Measurements from ENCODE around the gene PQBP1.

PQBP1 gene

GRCh38 chrX:48934581-48935300, 37.0 kb downstream of the PQBP1 start:
- no peaks in the 10 kb centered on the region for H3K79me2 ChIP-seq (ENCODE audit: control insufficient read depth, insufficient read depth, low read length, poor library complexity)
- H4K91ac ChIP-seq (ENCODE audit: low read depth, low read length), result no peak overlapping the region
- H3K4me3 ChIP-seq (ENCODE audit: low read depth, low read length), result no peak overlapping the region
- no peak overlapping the region for H3K4me2 ChIP-seq (ENCODE audit: low read length)
- H2AK5ac ChIP-seq (ENCODE audit: low read length), result no peak overlapping the region
- no peaks in the 10 kb centered on the region for H3K27me3 ChIP-seq (ENCODE audit: insufficient read depth, low read length)
- no peak overlapping the region for H2BK120ac ChIP-seq (ENCODE audit: insufficient read depth, low read length, poor library complexity)
- H3K4me1 ChIP-seq (ENCODE audit: control insufficient read depth in 1 of 2, insufficient read depth in 2 of 2, low read length in 2 of 2), result no peaks in the 10 kb centered on the region
- H2BK12ac ChIP-seq (ENCODE audit: low read length), result no peak overlapping the region
- peaks cover 28 to 39% of the 10 kb centered on the region in 2 experiments for H3K36me3 ChIP-seq (ENCODE audit: control insufficient read depth in 1 of 2, insufficient read depth in 2 of 2, low read length in 2 of 2)
- no peak overlapping the region for H3K23ac ChIP-seq (ENCODE audit: low read length)
- no peak overlapping the region for H4K12ac ChIP-seq (ENCODE audit: low read depth, low read length)
- WGBS (ENCODE audit: extremely low coverage, insufficient coverage, insufficient read length), result no CpG with 5 or more reads among the region's 7 CpGs
- H3K14ac ChIP-seq (ENCODE audit: low read length), result no peak overlapping the region
- H4K8ac ChIP-seq (ENCODE audit: low read depth, low read length), result no peak overlapping the region
- DNase-seq, result no peak
- H3K27ac ChIP-seq (ENCODE audit: low read depth, low read length), result no peak overlapping the region
- H3K18ac ChIP-seq (ENCODE audit: low read length), result no peak overlapping the region
- no peak overlapping the region for H3K9ac ChIP-seq (ENCODE audit: low read length)
- no peak overlapping the region for H2AFZ ChIP-seq (ENCODE audit: insufficient read depth, low read length, poor library complexity)
- H2BK5ac ChIP-seq (ENCODE audit: low read depth, low read length, poor library complexity), result no peak overlapping the region
- H3K9me3 ChIP-seq (ENCODE audit: insufficient read depth, low read depth, low read length), result no peaks in the 10 kb centered on the region
- no peaks in the 10 kb centered on the region for H3K79me1 ChIP-seq (ENCODE audit: low read length)
- H3K4ac ChIP-seq (ENCODE audit: low read depth, low read length), result no peak overlapping the region

- no peak overlapping the region for H3K23ac ChIP-seq (ENCODE audit: low read length)
- H3K79me1 ChIP-seq (ENCODE audit: low read length), result no peaks in the 10 kb centered on the region
- no peak overlapping the region for H4K8ac ChIP-seq (ENCODE audit: low read depth, low read length)
- no peaks in the 10 kb centered on the region for H3K9me3 ChIP-seq (ENCODE audit: insufficient read depth, low read depth, low read length)
- no peak overlapping the region for H3K27ac ChIP-seq (ENCODE audit: low read depth, low read length)
- H2AFZ ChIP-seq (ENCODE audit: insufficient read depth, low read length, poor library complexity), result no peak overlapping the region
- H3K27me3 ChIP-seq (ENCODE audit: insufficient read depth, low read length), result no peaks in the 10 kb centered on the region
- no peak overlapping the region for H3K4me2 ChIP-seq (ENCODE audit: low read length)
- no peak overlapping the region for H2BK120ac ChIP-seq (ENCODE audit: insufficient read depth, low read length, poor library complexity)
- DNase-seq, result no peak
- H4K91ac ChIP-seq (ENCODE audit: low read depth, low read length), result no peak overlapping the region
- no peaks in the 10 kb centered on the region for H3K4me1 ChIP-seq (ENCODE audit: control insufficient read depth in 1 of 2, insufficient read depth in 2 of 2, low read length in 2 of 2)
- H3K18ac ChIP-seq (ENCODE audit: low read length), result no peak overlapping the region
- H2BK5ac ChIP-seq (ENCODE audit: low read depth, low read length, poor library complexity), result no peak overlapping the region
- no peak overlapping the region for H2BK12ac ChIP-seq (ENCODE audit: low read length)
- no peak overlapping the region for H4K12ac ChIP-seq (ENCODE audit: low read depth, low read length)
- H2AK5ac ChIP-seq (ENCODE audit: low read length), result no peak overlapping the region
- no peak overlapping the region for H3K4me3 ChIP-seq (ENCODE audit: low read depth, low read length)
- peaks cover 32 to 42% of the 10 kb centered on the region in 2 experiments for H3K36me3 ChIP-seq (ENCODE audit: control insufficient read depth in 1 of 2, insufficient read depth in 2 of 2, low read length in 2 of 2)
- no peak overlapping the region for H3K4ac ChIP-seq (ENCODE audit: low read depth, low read length)
- H3K14ac ChIP-seq (ENCODE audit: low read length), result no peak overlapping the region
- no peak overlapping the region for H3K9ac ChIP-seq (ENCODE audit: low read length)
- H3K79me2 ChIP-seq (ENCODE audit: control insufficient read depth, insufficient read depth, low read length, poor library complexity), result no peaks in the 10 kb centered on the region
- no CpG with 5 or more reads among the region's 1 CpG for WGBS (ENCODE audit: extremely low coverage, insufficient coverage, insufficient read length)
These were observed 37.6 kb downstream of the PQBP1 start for GRCh38 chrX:48935301-48935670.

GRCh38 chrX:48936429-48937053, 38.8 kb downstream of the PQBP1 start:
- Histone ChIP-seq H2BK5ac (ENCODE audit: low read depth, low read length, poor library complexity) (no peak overlapping the region), H3K79me2 (ENCODE audit: control insufficient read depth, insufficient read depth, low read length, poor library complexity) (no peaks in the 10 kb centered on the region), H3K14ac (ENCODE audit: low read length) (no peak overlapping the region), H3K18ac (ENCODE audit: low read length) (no peak overlapping the region), H2AK5ac (ENCODE audit: low read length) (no peak overlapping the region), H3K9me3 (ENCODE audit: insufficient read depth, low read depth, low read length) (no peaks in the 10 kb centered on the region), H4K12ac (ENCODE audit: low read depth, low read length) (no peak overlapping the region), H3K79me1 (ENCODE audit: low read length) (no peaks in the 10 kb centered on the region), H3K36me3 (ENCODE audit: control insufficient read depth in 1 of 2, insufficient read depth in 2 of 2, low read length in 2 of 2) (peaks cover 33 to 47% of the 10 kb centered on the region in 2 experiments), H3K4ac (ENCODE audit: low read depth, low read length) (no peak overlapping the region), H4K91ac (ENCODE audit: low read depth, low read length) (no peak overlapping the region), H3K27me3 (ENCODE audit: insufficient read depth, low read length) (no peaks in the 10 kb centered on the region), H3K23ac (ENCODE audit: low read length) (no peak overlapping the region), H2AFZ (ENCODE audit: insufficient read depth, low read length, poor library complexity) (no peak overlapping the region), H2BK120ac (ENCODE audit: insufficient read depth, low read length, poor library complexity) (no peak overlapping the region), H3K4me3 (ENCODE audit: low read depth, low read length) (no peak overlapping the region), H4K8ac (ENCODE audit: low read depth, low read length) (no peak overlapping the region), H3K9ac (ENCODE audit: low read length) (no peak overlapping the region), H3K4me2 (ENCODE audit: low read length) (no peak overlapping the region), H3K27ac (ENCODE audit: low read depth, low read length) (no peak overlapping the region), H3K4me1 (ENCODE audit: control insufficient read depth in 1 of 2, insufficient read depth in 2 of 2, low read length in 2 of 2) (peaks cover 0 to 2% of the 10 kb centered on the region in 2 experiments), H2BK12ac (ENCODE audit: low read length) (no peak overlapping the region)
- no peak for DNase-seq
- no CpG with 5 or more reads among the region's 8 CpGs for WGBS (ENCODE audit: extremely low coverage, insufficient coverage, insufficient read length)

GRCh38 chrX:48937054-48937907, 39.6 kb downstream of the PQBP1 start:
- Histone ChIP-seq H3K4me2 (ENCODE audit: low read length) (no peak overlapping the region), H2AK5ac (ENCODE audit: low read length) (no peak overlapping the region), H3K4me1 (ENCODE audit: control insufficient read depth in 1 of 2, insufficient read depth in 2 of 2, low read length in 2 of 2) (peaks cover 0 to 2% of the 10 kb centered on the region in 2 experiments), H3K9me3 (ENCODE audit: insufficient read depth, low read depth, low read length) (no peaks in the 10 kb centered on the region), H3K14ac (ENCODE audit: low read length) (no peak overlapping the region), H3K23ac (ENCODE audit: low read length) (no peak overlapping the region), H2AFZ (ENCODE audit: insufficient read depth, low read length, poor library complexity) (no peak overlapping the region), H3K4ac (ENCODE audit: low read depth, low read length) (no peak overlapping the region), H4K8ac (ENCODE audit: low read depth, low read length) (no peak overlapping the region), H3K27me3 (ENCODE audit: insufficient read depth, low read length) (no peaks in the 10 kb centered on the region), H4K12ac (ENCODE audit: low read depth, low read length) (no peak overlapping the region), H3K18ac (ENCODE audit: low read length) (no peak overlapping the region), H3K27ac (ENCODE audit: low read depth, low read length) (no peak overlapping the region), H3K36me3 (ENCODE audit: control insufficient read depth in 1 of 2, insufficient read depth in 2 of 2, low read length in 2 of 2) (peaks cover 39 to 51% of the 10 kb centered on the region in 2 experiments), H3K79me1 (ENCODE audit: low read length) (no peaks in the 10 kb centered on the region), H2BK120ac (ENCODE audit: insufficient read depth, low read length, poor library complexity) (no peak overlapping the region), H3K79me2 (ENCODE audit: control insufficient read depth, insufficient read depth, low read length, poor library complexity) (no peaks in the 10 kb centered on the region), H2BK5ac (ENCODE audit: low read depth, low read length, poor library complexity) (no peak overlapping the region), H2BK12ac (ENCODE audit: low read length) (no peak overlapping the region), H3K4me3 (ENCODE audit: low read depth, low read length) (no peak overlapping the region), H4K91ac (ENCODE audit: low read depth, low read length) (no peak overlapping the region), H3K9ac (ENCODE audit: low read length) (no peak overlapping the region)
- DNase-seq, result peak in 1 of 2 donors; percentile 21
- no CpG with 5 or more reads among the region's 9 CpGs for WGBS (ENCODE audit: extremely low coverage, insufficient coverage, insufficient read length)
